H9 (cell line): ENCODE data around the gene MOV10L1. TPM values are rescaled to one million over a fixed set of nuclear protein-coding genes. Genes with fewer than 3 reads are reported as not detected.

Source experiments
- DNase-seq: peaks from one replicate; pipeline ENCODE4 v3.0.0-alpha.2; 2017
- H2AFZ ChIP-seq: one replicate; pipeline ENCODE4 v1.6.1; 2013; ENCODE audit warnings: mild to moderate bottlenecking, low read length, control low read depth, moderate library complexity
- H2AK5ac ChIP-seq: 2 replicates; pipeline ENCODE4 v1.6.1; 2013; ENCODE audit warnings: low read length, control low read depth, mixed read lengths; ENCODE audit not compliant: insufficient read length
- H2BK120ac ChIP-seq: one replicate; pipeline ENCODE4 v1.6.1; 2013; ENCODE audit warnings: low read depth, mild to moderate bottlenecking, low read length, control low read depth, inconsistent platforms; ENCODE audit not compliant: poor library complexity, severe bottlenecking
- H2BK12ac ChIP-seq: 2 replicates; pipeline ENCODE4 v1.6.1; 2013; ENCODE audit warnings: low read length, control low read depth, mixed read lengths, low read depth; ENCODE audit not compliant: insufficient read length
- H2BK15ac ChIP-seq: 2 replicates; pipeline ENCODE4 v1.6.1; 2013; ENCODE audit warnings: low read depth, low read length, control low read depth
- H2BK20ac ChIP-seq: one replicate; pipeline ENCODE4 v1.6.1; 2013; ENCODE audit warnings: low read depth, mild to moderate bottlenecking, low read length, control low read depth, inconsistent platforms; ENCODE audit not compliant: poor library complexity, severe bottlenecking
- H2BK5ac ChIP-seq: 2 replicates; pipeline ENCODE4 v1.6.1; 2013; ENCODE audit warnings: low read length, control low read depth, mixed read lengths; ENCODE audit not compliant: insufficient read length
- H3K14ac ChIP-seq: 2 replicates; pipeline ENCODE4 v1.6.1; 2013; ENCODE audit warnings: low read length, control low read depth; ENCODE audit not compliant: insufficient read depth
- H3K18ac ChIP-seq: 2 replicates; pipeline ENCODE4 v1.6.1; 2013; ENCODE audit warnings: low read depth, mild to moderate bottlenecking, mixed read lengths, low read length, control low read depth; ENCODE audit not compliant: insufficient read length
- H3K23ac ChIP-seq: 2 replicates; pipeline ENCODE4 v1.6.1; 2013; ENCODE audit warnings: low read length, control low read depth, mixed read lengths, low read depth; ENCODE audit not compliant: insufficient read length
- H3K23me2 ChIP-seq: 2 replicates; pipeline ENCODE4 v1.6.1; 2013; ENCODE audit warnings: low read depth, mild to moderate bottlenecking, mixed read lengths, low read length, control low read depth; ENCODE audit not compliant: insufficient read length, poor library complexity, severe bottlenecking
- H3K27ac ChIP-seq: 2 replicates; pipeline ENCODE4 v1.5.1; 2013; ENCODE audit warnings: low read length, control low read depth, mixed read lengths, low read depth; ENCODE audit not compliant: insufficient read length
- H3K27me3 ChIP-seq: 2 replicates; pipeline ENCODE4 v1.6.1; 2013; ENCODE audit warnings: low read length, control low read depth, inconsistent platforms; ENCODE audit not compliant: insufficient read depth
- H3K4ac ChIP-seq: 2 replicates; pipeline ENCODE4 v1.6.1; 2013; ENCODE audit warnings: low read depth, mild to moderate bottlenecking, control low read depth, inconsistent platforms, low read length, moderate library complexity
- H3K4me1 ChIP-seq: 2 replicates; pipeline ENCODE4 v1.6.1; 2013; ENCODE audit warnings: low read length, control low read depth, inconsistent platforms; ENCODE audit not compliant: insufficient read depth
- H3K4me2 ChIP-seq: 2 replicates; pipeline ENCODE4 v1.6.1; 2013; ENCODE audit warnings: low read length, control low read depth, mixed read lengths; ENCODE audit not compliant: insufficient read length, insufficient read depth
- H3K56ac ChIP-seq: 2 replicates; pipeline ENCODE4 v1.6.1; 2013; ENCODE audit warnings: low read depth, mild to moderate bottlenecking, mixed read lengths, low read length, control low read depth; ENCODE audit not compliant: insufficient read length
- H3K79me1 ChIP-seq: 2 replicates; pipeline ENCODE4 v1.6.1; 2013; ENCODE audit warnings: low read depth, mild to moderate bottlenecking, moderate library complexity, low read length, control low read depth, inconsistent platforms; ENCODE audit not compliant: insufficient read depth, poor library complexity, severe bottlenecking
- H3K79me2 ChIP-seq: 2 replicates; pipeline ENCODE4 v1.6.1; 2013; ENCODE audit warnings: low read length, control low read depth, inconsistent platforms; ENCODE audit not compliant: insufficient read depth
- H3K9ac ChIP-seq: 2 replicates; pipeline ENCODE4 v1.6.1; 2013; ENCODE audit warnings: low read length, control low read depth, mixed read lengths; ENCODE audit not compliant: insufficient read length; ENCODE audit errors: extremely low read depth
- H3K9me3 ChIP-seq: one replicate; pipeline ENCODE4 v1.6.1; 2013; ENCODE audit warnings: low read depth, low read length, inconsistent platforms; ENCODE audit not compliant: control insufficient read depth
- H3T11ph ChIP-seq: one replicate; pipeline ENCODE4 v1.6.1; 2013; ENCODE audit warnings: mild to moderate bottlenecking, low read length, control low read depth, inconsistent platforms
- H4K20me1 ChIP-seq: one replicate; pipeline ENCODE4 v1.6.1; 2013; ENCODE audit not compliant: control insufficient read depth, insufficient read length, insufficient read depth
- H4K5ac ChIP-seq: 2 replicates; pipeline ENCODE4 v1.6.1; 2013; ENCODE audit warnings: low read depth, mild to moderate bottlenecking, mixed read lengths, low read length, control low read depth; ENCODE audit not compliant: insufficient read length
- H4K8ac ChIP-seq: replicated peaks from 2 replicates; pipeline ENCODE4 v1.6.1; 2013; ENCODE audit warnings: low read length, control low read depth, mixed read lengths, low read depth; ENCODE audit not compliant: insufficient read length
- H4K91ac ChIP-seq: 2 replicates; pipeline ENCODE4 v1.6.1; 2013; ENCODE audit warnings: low read depth, mild to moderate bottlenecking, moderate library complexity, mixed read lengths, low read length, control low read depth; ENCODE audit not compliant: insufficient read length
- H3K27ac Mint-ChIP-seq, 3 experiments: 2 replicates in 2 of 3; 3 replicates in 1 of 3; pipeline ENCODE4 v1.8.0; 2020 to 2021; ENCODE audit warnings: mixed read lengths in 3 of 3, mild to moderate bottlenecking in 1 of 3, moderate library complexity in 1 of 3
- H3K27me3 Mint-ChIP-seq: 2 replicates; pipeline ENCODE4 v1.8.0; 2021; ENCODE audit warnings: low read depth, mild to moderate bottlenecking, moderate library complexity, mixed read lengths
- H3K36me3 Mint-ChIP-seq, 3 experiments: 2 replicates in 2 of 3; 3 replicates in 1 of 3; pipeline ENCODE4 v1.8.0; 2020 to 2021; ENCODE audit warnings: low read depth in 3 of 3, mixed read lengths in 3 of 3; ENCODE audit not compliant: insufficient read depth in 1 of 3
- H3K4me1 Mint-ChIP-seq, 2 experiments: 2 replicates each; pipeline ENCODE4 v1.8.0; 2020; ENCODE audit warnings: mixed read lengths in 2 of 2
- H3K4me3 Mint-ChIP-seq, 2 experiments: 2 replicates in 1 of 2; 3 replicates in 1 of 2; pipeline ENCODE4 v1.8.0; 2020 to 2021; ENCODE audit warnings: mild to moderate bottlenecking in 2 of 2, mixed read lengths in 2 of 2, moderate library complexity in 1 of 2
- H3K9me3 Mint-ChIP-seq, 2 experiments: 2 replicates in 1 of 2; 3 replicates in 1 of 2; pipeline ENCODE4 v1.8.0; 2020; ENCODE audit warnings: mild to moderate bottlenecking in 2 of 2, mixed read lengths in 2 of 2, moderate library complexity in 1 of 2
- WGBS: extraction: QIAGEN DNeasy Blood & Tissue Kit; methylation state at CpG from one replicate; pipeline ENCODE4 v1.1.7; 2013; ENCODE audit warnings: missing lambda C conversion rate, low lambda C conversion rate, mixed read lengths; ENCODE audit not compliant: insufficient read length; ENCODE audit errors: extremely low coverage; 5-methylcytosine and 5-hydroxymethylcytosine counted together
- total RNA-seq: library from RNA; stranded (reverse); gene quantifications from 2 replicates; pipeline ENCODE4 v1.2.1, GENCODE V29; 2021
- TF ChIP-seq, protein P1 (sequence below): fragments of 200-600 bp; sonication (generic); conservative IDR thresholded peaks from 3 replicates; pipeline ENCODE4 v1.8.0; 2021; ENCODE audit warnings: antibody characterized with exemption, mild to moderate bottlenecking

Gene MOV10L1
- total RNA-seq, 1 experiment from 2014 or later: not detected

GRCh38 chr22:50112151-50113118 is 22.6 kb downstream of the MOV10L1 start:
- H3K18ac ChIP-seq: no peak overlapping the region
- H3T11ph ChIP-seq: no peak overlapping the region
- no peak overlapping the region for H2AFZ ChIP-seq
- no peak overlapping the region for H3K27ac ChIP-seq
- no peaks in the 10 kb centered on the region for H3K9me3 ChIP-seq
- Mint-ChIP-seq H3K27me3 (peaks cover 12% of the 10 kb centered on the region), H3K4me3 (no peak overlapping the region), H3K36me3 (no peaks in the 10 kb centered on the region), H3K9me3 (no peaks in the 10 kb centered on the region), H3K4me1 (peaks cover 5% of the 10 kb centered on the region in 2 experiments), H3K27ac (peak overlapping the region in 1 of 3 experiments; percentile 78; a peak in 2 of 7 replicates)
- H3K23ac ChIP-seq: no peak overlapping the region
- H3K4me2 ChIP-seq: no peak overlapping the region
- no peak overlapping the region for H3K14ac ChIP-seq
- H2BK5ac ChIP-seq: no peak overlapping the region
- TF ChIP-seq, protein P1, sequence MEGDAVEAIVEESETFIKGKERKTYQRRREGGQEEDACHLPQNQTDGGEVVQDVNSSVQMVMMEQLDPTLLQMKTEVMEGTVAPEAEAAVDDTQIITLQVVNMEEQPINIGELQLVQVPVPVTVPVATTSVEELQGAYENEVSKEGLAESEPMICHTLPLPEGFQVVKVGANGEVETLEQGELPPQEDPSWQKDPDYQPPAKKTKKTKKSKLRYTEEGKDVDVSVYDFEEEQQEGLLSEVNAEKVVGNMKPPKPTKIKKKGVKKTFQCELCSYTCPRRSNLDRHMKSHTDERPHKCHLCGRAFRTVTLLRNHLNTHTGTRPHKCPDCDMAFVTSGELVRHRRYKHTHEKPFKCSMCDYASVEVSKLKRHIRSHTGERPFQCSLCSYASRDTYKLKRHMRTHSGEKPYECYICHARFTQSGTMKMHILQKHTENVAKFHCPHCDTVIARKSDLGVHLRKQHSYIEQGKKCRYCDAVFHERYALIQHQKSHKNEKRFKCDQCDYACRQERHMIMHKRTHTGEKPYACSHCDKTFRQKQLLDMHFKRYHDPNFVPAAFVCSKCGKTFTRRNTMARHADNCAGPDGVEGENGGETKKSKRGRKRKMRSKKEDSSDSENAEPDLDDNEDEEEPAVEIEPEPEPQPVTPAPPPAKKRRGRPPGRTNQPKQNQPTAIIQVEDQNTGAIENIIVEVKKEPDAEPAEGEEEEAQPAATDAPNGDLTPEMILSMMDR: no peak
- H2BK15ac ChIP-seq: no peak overlapping the region
- H2AK5ac ChIP-seq: no peak overlapping the region
- no peaks in the 10 kb centered on the region; the same call in 1 of the 2 replicates for H3K4me1 ChIP-seq
- no peak overlapping the region for H4K91ac ChIP-seq
- WGBS: no CpG with 5 or more reads among the region's 28 CpGs
- no peak overlapping the region for H4K5ac ChIP-seq
- H4K20me1 ChIP-seq: no peaks in the 10 kb centered on the region
- no peak overlapping the region for H3K56ac ChIP-seq
- no peak overlapping the region for H2BK12ac ChIP-seq
- H2BK120ac ChIP-seq: no peak overlapping the region
- no peaks in the 10 kb centered on the region for H3K23me2 ChIP-seq
- no peaks in the 10 kb centered on the region for H3K79me2 ChIP-seq
- no peak overlapping the region for H3K4ac ChIP-seq
- no peaks in the 10 kb centered on the region for H3K79me1 ChIP-seq
- H4K8ac ChIP-seq: no peak overlapping the region
- H2BK20ac ChIP-seq: no peak overlapping the region
- no peaks in the 10 kb centered on the region for H3K27me3 ChIP-seq
- DNase-seq: no peak
- no peak overlapping the region for H3K9ac ChIP-seq
